RWPE1 (cell line): Measurements from ENCODE around the gene FBXW7.

ENCODE experiments used
- CTCF ChIA-PET: fragments of 350-600 bp; sonication (Branson Sonifier 250); formaldehyde crosslinking; extraction: SDS; loops from one replicate; lab custom pipeline; 2021; lab: Yijun Ruan, JAX
- POLR2A ChIA-PET: fragments of 400-600 bp; formaldehyde crosslinking; extraction: SDS; loops from one replicate; lab custom pipeline; 2020; ENCODE audit warnings: antibody characterized with exemption; ENCODE audit not compliant: low non-redundant PET; lab: Yijun Ruan, JAX
- DNase-seq: peaks from one replicate; pipeline ENCODE4 v3.0.0; 2012; ENCODE audit warnings: low spot score
- H3K27ac ChIP-seq: fragments of 450-650 bp; 2 replicates; pipeline ENCODE4 v1.5.1; 2017
- CTCF ChIP-seq: fragments of 450-650 bp; conservative IDR thresholded peaks from 2 replicates; pipeline ENCODE4 v1.5.1; 2017; ENCODE audit warnings: low read depth, mild to moderate bottlenecking

Gene FBXW7

GRCh38 chr4:152394791-152395190 is 141.1 kb downstream of the FBXW7 start:
- DNase-seq: no peak
- ChIA-PET POLR2A (no interaction called here), CTCF (interaction anchor here (1.0 kb wide), 1 partner anchor 9 kb away, joined by 3 read pairs; no protein-coding TSS in a partner anchor)
- no peak overlapping the region for H3K27ac ChIP-seq
- TF ChIP-seq CTCF: no peak

- ChIA-PET CTCF (no interaction called here), POLR2A (no interaction called here)
- no peak for TF ChIP-seq CTCF
- DNase-seq: no peak
- H3K27ac ChIP-seq: no peak overlapping the region
These were observed 143.8 kb downstream of the FBXW7 start for GRCh38 chr4:152392079-152392478.

GRCh38 chr4:152390216-152390615 is 145.7 kb downstream of the FBXW7 start:
- ChIA-PET CTCF (interaction anchor here (0.6 kb wide), 1 partner anchor 536 kb away, joined by 3 read pairs; no protein-coding TSS in a partner anchor), POLR2A (no interaction called here)
- no peak for TF ChIP-seq CTCF

GRCh38 chr4:152389359-152389758 is 146.5 kb downstream of the FBXW7 start:
- no peak overlapping the region for H3K27ac ChIP-seq
- DNase-seq: no peak
- ChIA-PET CTCF (interaction anchor here (0.6 to 0.7 kb wide), 2 partner anchors 10 to 266 kb away, joined by 3 to 4 read pairs; no protein-coding TSS in a partner anchor), POLR2A (no interaction called here)
- TF ChIP-seq CTCF: no peak

More at GRCh38 chr4:152390216-152390615, 145.7 kb downstream of the FBXW7 start:
- no peak for DNase-seq
- H3K27ac ChIP-seq: no peak overlapping the region

GRCh38 chr4:152385551-152385950 is 150.3 kb downstream of the FBXW7 start:
- CTCF ChIA-PET: interaction anchor here (0.6 to 1.0 kb wide), 6 partner anchors 9 to 1776 kb away, joined by 3 to 4 read pairs (median 3); no protein-coding TSS in a partner anchor
- peak; percentile 79 for TF ChIP-seq CTCF
- H3K27ac ChIP-seq: no peak overlapping the region
- DNase-seq: peak; percentile 9
- POLR2A ChIA-PET: no interaction called here

- DNase-seq: no peak
- ChIA-PET POLR2A (no interaction called here), CTCF (no interaction called here)
- no peak for TF ChIP-seq CTCF
- H3K27ac ChIP-seq: no peak overlapping the region
These were observed 153.7 kb downstream of the FBXW7 start for GRCh38 chr4:152382057-152382785.
